ENCODE data around the gene GABRG3. TPM values are rescaled to one million over a fixed set of nuclear protein-coding genes. Genes with fewer than 3 reads are reported as not detected.

GABRG3 gene
- total RNA-seq, 2 experiments from 2014 or later: not detected

DNA sequence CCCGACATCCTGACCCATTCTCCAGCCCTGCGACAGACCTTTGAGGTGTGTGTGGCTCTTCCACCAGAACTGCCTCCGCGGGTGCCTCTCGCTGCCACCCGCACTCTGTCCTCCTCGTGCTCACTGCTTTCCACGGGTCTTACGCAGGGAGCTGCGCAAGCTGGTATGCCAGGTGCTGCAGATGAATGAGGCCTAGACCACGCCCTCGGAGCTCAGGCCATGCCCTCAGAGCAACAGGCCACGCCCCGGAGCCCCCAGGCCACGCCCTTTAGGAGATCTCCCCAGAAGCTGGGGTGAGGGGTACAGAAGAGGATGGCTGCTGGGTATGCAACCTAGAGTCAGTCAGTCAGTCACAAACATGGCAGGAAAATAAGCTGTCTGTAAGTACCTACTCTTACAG lies 300.3 kb downstream of the GABRG3 start:
- Mint-ChIP-seq H3K4me3 (no peak overlapping the region), H3K27ac (no peak overlapping the region), H3K27me3 (no peaks in the 10 kb centered on the region), H3K9me3 (peaks cover 13% of the 10 kb centered on the region), H3K4me1 (no peaks in the 10 kb centered on the region), H3K36me3 (no peaks in the 10 kb centered on the region)
- no peak for DNase-seq

DNA sequence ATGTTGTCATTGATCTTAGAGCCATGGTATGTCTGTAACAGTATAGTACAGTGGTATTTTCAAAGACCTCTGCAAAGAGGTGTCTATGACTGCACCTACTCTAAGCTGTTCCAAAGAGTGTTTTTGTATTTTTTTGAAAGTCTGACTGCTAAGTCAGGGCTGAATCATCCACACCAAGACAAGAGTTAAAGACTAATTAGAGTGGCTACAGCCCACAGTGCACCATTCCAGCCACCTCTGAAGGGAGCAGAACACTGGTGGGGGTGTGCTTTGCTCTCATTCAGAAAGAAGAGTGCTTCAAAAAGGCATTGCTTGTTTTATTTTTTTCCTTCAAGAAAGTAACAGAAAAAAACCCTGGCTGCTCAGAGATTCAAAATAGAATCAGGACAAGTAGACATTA lies 301.4 kb downstream of the GABRG3 start:
- Mint-ChIP-seq H3K27me3 (no peaks in the 10 kb centered on the region), H3K36me3 (no peaks in the 10 kb centered on the region), H3K9me3 (peaks cover 5% of the 10 kb centered on the region), H3K27ac (no peak overlapping the region), H3K4me3 (no peak overlapping the region), H3K4me1 (no peaks in the 10 kb centered on the region)
- no peak for DNase-seq

DNA sequence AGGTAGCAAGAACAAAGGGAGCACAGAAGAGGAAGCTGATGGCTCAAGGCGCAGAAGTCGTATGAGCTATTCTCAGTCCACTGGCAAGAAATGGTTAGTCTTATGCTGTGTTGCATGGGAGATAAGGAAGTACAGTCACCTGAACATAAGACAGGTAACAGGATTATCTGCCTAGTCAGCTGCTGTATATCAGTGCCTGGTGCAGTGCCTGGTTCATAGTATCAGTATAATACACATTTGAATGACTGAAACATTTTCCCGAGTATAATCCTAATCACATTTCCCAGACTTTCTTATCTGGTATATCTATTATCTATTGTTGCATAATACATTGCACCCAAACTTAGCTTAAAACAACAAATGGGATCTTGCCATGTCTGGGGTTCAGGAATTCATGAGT lies 302.5 kb downstream of the GABRG3 start:
- Mint-ChIP-seq H3K27ac (no peak overlapping the region), H3K36me3 (no peaks in the 10 kb centered on the region), H3K27me3 (no peaks in the 10 kb centered on the region), H3K4me3 (no peak overlapping the region), H3K4me1 (no peaks in the 10 kb centered on the region), H3K9me3 (peaks cover 2% of the 10 kb centered on the region)
- no peak for DNase-seq

DNA sequence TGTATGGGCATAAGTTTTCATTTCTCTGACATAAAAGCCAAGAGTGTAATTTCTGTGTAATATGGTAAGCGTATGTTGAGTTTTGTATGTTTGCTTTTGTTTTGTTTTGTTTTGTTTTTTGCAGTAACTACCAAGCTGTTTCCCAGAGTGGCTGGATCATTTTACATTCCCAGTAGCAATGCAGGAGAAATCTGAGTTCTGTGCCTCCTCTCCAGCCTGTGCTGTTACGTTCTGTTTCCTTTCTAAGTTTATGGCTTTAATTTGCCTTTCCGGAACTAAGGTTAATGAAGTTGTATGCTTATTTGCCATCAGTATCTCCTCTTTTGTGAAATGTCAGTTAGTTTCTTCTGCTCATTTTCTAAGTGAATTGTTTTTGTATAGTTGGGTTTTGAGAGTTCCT lies 307.8 kb downstream of the GABRG3 start:
- H3K9me3 Mint-ChIP-seq: no peaks in the 10 kb centered on the region
- H3K27me3 Mint-ChIP-seq: no peaks in the 10 kb centered on the region
- no peak for DNase-seq
- H3K36me3 Mint-ChIP-seq: no peaks in the 10 kb centered on the region
- H3K4me3 Mint-ChIP-seq: no peak overlapping the region
- no peak overlapping the region for H3K27ac Mint-ChIP-seq
- no peaks in the 10 kb centered on the region for H3K4me1 Mint-ChIP-seq

DNA sequence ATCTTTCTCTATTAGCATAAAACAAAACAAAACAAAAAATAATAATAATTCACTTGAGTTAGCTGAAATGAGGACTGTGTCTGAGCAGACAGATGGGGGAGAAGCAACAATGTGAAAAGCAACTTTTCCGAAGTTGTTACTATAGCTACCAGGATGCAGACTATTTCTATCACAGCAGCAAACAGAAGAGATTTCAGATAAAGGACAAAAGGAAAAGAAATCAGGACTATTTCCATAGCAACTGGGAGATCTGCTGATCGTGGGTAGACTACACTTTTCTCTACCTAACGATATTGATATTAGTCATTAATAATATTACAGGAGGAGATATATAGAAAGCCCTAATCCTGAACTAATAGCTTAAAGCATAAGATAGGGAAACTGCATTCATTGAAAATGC lies 321.7 kb downstream of the GABRG3 start:
- Mint-ChIP-seq H3K4me1 (no peaks in the 10 kb centered on the region), H3K27ac (no peak overlapping the region), H3K4me3 (no peak overlapping the region), H3K27me3 (no peaks in the 10 kb centered on the region), H3K9me3 (peaks cover 2% of the 10 kb centered on the region), H3K36me3 (no peaks in the 10 kb centered on the region)
- no peak for DNase-seq

DNA sequence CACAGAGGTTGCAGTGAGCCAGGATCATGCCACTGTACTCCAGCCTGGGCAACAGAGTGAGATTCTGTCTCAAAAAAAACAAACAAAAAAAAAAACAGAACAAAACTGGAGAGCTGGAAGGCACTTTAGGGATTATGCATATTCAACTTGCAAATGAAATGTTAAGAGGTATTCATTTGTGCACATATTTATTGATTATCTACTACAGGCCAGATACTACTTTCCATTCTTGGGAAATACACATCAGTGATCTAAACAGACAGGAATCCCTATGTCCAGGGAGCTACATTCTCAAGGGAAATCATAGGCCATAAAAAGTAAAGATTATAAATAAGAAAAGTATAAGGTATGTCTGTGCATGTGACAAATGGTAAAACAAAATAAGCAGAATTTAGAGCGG lies 322.6 kb downstream of the GABRG3 start:
- Mint-ChIP-seq H3K4me1 (no peaks in the 10 kb centered on the region), H3K27ac (no peak overlapping the region), H3K36me3 (no peaks in the 10 kb centered on the region), H3K4me3 (no peak overlapping the region), H3K9me3 (peaks cover 2% of the 10 kb centered on the region), H3K27me3 (no peaks in the 10 kb centered on the region)
- no peak for DNase-seq

DNA sequence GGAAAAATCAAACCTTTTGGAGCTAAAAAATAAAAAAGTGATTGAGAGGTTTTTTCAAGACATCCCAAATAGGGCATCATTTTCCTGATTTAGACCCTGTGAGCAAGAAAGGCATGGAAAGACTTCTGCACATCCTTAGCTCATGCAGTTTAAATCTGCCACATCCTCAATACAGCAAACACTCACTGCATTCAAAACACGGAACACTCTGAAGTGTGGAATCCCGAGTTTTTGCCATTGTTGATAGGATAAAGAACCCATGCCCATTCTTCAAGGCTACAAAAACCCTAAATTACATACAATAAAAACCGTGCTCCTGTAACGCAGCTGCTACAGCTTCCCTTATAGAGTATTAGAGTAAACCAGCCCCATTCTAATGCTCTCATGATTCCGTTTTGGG lies 346.8 kb downstream of the GABRG3 start:
- DNase-seq: no peak
- Mint-ChIP-seq H3K4me1 (peaks cover 1% of the 10 kb centered on the region), H3K27ac (no peak overlapping the region), H3K36me3 (no peaks in the 10 kb centered on the region), H3K9me3 (peaks cover 6% of the 10 kb centered on the region), H3K27me3 (no peaks in the 10 kb centered on the region), H3K4me3 (no peak overlapping the region)

DNA sequence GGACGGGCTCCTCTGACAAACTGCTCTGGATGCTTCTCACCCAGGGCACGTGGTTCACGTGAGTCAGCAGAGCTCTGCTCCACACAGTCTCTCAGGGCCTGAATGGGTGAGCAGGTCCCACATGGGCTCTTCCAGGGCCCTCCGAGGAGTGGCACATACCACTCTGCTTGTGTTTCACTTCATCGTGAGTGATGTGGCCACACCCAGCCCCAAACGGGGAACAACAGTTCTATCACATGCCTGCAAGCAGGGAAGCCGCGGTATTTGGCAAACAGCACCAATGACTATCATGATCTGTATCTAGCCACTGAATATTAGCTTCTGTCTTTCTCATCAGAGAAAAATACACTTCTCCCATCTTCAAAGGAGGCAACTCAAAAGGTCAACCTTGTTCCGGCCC lies 352.8 kb downstream of the GABRG3 start:
- H3K27ac Mint-ChIP-seq: no peak overlapping the region
- no peaks in the 10 kb centered on the region for H3K36me3 Mint-ChIP-seq
- H3K27me3 Mint-ChIP-seq: no peaks in the 10 kb centered on the region
- DNase-seq: no peak
- no peaks in the 10 kb centered on the region for H3K4me1 Mint-ChIP-seq
- H3K9me3 Mint-ChIP-seq: peaks cover 7% of the 10 kb centered on the region
- H3K4me3 Mint-ChIP-seq: no peak overlapping the region

DNA sequence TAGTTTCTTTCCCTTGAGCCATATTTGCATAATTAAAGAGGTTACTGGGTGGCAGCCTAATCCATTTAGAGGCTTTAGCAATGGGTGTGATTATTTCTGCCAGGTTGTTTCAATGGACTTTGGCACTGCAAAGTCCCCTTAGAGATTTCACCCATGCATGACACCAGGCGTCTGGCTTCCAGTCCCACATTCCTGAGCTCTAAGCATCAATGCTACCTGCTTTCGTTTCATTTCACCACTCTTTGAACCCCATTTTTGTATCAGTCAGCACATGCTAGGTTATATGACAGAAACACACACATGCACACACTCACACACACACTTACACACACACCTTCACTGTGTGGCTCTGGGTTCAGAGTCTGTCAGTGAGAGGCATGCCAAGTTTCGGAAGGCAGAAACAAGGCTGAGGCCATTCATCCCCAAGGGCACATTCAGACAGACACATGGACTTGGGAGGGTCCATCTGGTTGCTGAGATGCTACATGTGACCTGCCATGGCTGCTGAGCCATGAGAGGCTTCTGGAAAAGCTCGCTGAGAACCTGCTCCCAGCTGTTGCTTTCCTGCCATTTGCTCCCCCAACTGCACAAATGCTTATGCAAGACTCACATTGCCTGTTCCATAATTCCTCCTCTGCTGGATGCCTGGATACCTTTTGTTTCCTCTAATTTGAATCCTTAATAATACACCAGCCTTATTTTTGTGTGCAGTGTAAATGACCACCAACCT lies 354.1 kb downstream of the GABRG3 start:
- H3K9me3 Mint-ChIP-seq: peaks cover 4% of the 10 kb centered on the region
- no peaks in the 10 kb centered on the region for H3K27me3 Mint-ChIP-seq
- H3K4me1 Mint-ChIP-seq: no peaks in the 10 kb centered on the region
- no peak overlapping the region for H3K4me3 Mint-ChIP-seq
- no peaks in the 10 kb centered on the region for H3K36me3 Mint-ChIP-seq
- no peak for DNase-seq
- H3K27ac Mint-ChIP-seq: no peak overlapping the region

DNA sequence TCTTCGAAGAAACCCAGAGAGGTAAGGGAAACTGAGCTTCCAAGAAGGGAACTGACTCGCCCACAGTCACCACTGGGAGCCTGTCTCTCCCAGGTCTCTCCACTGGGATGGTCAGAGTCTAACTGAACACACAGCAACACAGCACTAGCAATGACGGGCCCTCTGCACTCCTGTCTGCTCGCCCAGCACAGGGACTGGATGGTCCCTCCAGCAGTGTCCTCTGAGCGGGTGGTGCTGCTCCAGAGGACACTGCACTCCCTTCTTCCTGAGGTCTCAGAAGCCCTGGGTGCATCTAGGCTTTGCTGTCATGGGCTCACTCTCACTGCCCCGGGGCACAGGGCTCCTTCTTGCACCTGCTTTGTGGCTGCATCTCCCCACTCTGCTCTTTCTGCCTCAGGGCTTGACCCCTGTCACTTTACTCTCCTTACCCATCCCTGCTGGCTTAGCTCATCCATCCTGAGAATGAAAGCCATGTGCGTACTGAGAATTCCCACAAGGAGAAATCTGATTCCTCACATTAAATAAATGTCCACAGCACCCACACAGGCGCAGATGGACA lies 356.6 kb downstream of the GABRG3 start:
- H3K9me3 Mint-ChIP-seq: peaks cover 1% of the 10 kb centered on the region
- no peak overlapping the region for H3K4me3 Mint-ChIP-seq
- H3K27me3 Mint-ChIP-seq: no peaks in the 10 kb centered on the region
- no peak for DNase-seq
- no peaks in the 10 kb centered on the region for H3K4me1 Mint-ChIP-seq
- no peak overlapping the region for H3K27ac Mint-ChIP-seq
- H3K36me3 Mint-ChIP-seq: no peaks in the 10 kb centered on the region

DNA sequence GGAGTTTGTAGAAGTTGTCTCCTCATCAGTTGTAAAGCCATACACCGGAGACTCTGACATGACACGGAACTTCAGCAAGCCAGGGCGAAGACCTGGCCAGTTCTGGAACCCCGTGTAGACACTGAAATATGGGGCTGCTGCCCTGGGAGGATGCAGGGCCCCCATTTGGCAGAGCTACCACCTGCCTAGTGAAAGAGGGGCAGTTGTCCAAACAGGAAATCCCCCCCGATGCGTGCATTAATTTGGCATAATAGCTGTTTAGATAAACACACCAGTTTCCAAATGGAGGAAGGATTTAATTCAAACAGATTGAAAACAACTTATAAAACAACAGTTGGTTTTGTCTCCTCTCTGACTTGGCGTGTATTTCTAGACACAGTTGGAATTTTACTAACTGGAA lies 357.2 kb downstream of the GABRG3 start:
- no peak for DNase-seq
- Mint-ChIP-seq H3K27ac (no peak overlapping the region), H3K9me3 (peaks cover 1% of the 10 kb centered on the region), H3K27me3 (no peaks in the 10 kb centered on the region), H3K4me1 (no peaks in the 10 kb centered on the region), H3K36me3 (no peaks in the 10 kb centered on the region), H3K4me3 (no peak overlapping the region)

DNA sequence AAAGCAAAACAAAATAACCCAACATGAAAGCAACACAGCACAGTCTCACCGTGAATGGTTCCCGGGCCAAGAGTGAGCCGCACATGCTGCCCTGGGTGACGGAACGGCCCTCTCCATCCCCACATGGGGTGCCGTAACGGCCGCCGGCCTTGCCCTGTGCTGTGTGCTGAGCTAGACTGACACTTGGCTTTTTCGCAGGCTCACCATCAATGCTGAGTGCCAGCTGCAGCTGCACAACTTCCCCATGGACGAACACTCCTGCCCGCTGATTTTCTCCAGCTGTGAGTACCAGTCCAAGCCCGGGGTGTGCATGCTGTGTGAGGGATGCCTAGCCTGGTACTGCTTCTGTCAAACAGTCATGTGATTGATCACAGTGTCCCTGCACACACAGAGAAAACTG lies 357.6 kb downstream of the GABRG3 start:
- no peak for DNase-seq
- Mint-ChIP-seq H3K27ac (no peak overlapping the region), H3K36me3 (no peaks in the 10 kb centered on the region), H3K4me3 (no peak overlapping the region), H3K9me3 (peaks cover under 1% of the 10 kb centered on the region), H3K4me1 (no peaks in the 10 kb centered on the region), H3K27me3 (no peaks in the 10 kb centered on the region)

DNA sequence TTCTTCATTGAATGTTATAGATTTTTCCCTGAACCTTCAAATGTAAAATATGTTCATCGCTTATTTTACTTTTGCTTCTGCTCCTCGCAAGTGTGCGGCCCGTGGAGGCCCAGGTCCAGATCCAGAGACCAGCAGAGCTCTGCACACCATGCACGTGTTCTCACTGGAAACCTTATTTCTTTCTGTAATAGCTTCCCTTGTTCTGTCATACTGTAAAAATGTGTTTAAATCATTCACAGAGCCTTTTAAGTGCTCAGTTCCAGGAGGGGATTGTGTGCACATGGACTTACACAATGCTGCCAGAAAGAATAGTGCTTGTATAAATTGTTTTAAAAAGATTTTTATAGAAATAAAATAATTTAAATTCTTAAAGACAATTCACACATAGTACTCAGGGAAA lies 359.3 kb downstream of the GABRG3 start:
- Mint-ChIP-seq H3K9me3 (no peaks in the 10 kb centered on the region), H3K4me1 (no peaks in the 10 kb centered on the region), H3K27ac (no peak overlapping the region), H3K36me3 (no peaks in the 10 kb centered on the region), H3K27me3 (no peaks in the 10 kb centered on the region), H3K4me3 (no peak overlapping the region)
- no peak for DNase-seq

DNA sequence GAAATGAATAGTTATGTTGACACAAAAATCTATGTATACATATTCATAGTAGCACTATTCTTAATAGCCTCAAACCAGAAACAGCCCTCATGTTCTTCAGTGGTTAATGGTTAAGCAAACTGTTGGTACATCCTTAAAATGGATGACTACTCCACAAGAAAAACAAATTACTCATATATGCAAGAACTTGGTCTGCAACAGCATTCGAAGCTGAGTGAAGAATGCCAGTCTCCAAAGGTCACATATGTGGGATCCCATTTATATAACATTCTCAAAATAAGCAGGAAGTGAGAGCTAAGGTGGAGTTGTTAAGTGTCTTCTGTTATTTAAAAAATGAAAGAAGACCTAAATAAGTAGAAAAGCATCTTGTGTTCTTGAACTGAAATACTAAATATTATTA lies 365.7 kb downstream of the GABRG3 start:
- Mint-ChIP-seq H3K9me3 (peaks cover 3% of the 10 kb centered on the region), H3K4me1 (no peaks in the 10 kb centered on the region), H3K27ac (no peak overlapping the region), H3K27me3 (peaks cover 3% of the 10 kb centered on the region), H3K36me3 (no peaks in the 10 kb centered on the region), H3K4me3 (no peak overlapping the region)
- no peak for DNase-seq

DNA sequence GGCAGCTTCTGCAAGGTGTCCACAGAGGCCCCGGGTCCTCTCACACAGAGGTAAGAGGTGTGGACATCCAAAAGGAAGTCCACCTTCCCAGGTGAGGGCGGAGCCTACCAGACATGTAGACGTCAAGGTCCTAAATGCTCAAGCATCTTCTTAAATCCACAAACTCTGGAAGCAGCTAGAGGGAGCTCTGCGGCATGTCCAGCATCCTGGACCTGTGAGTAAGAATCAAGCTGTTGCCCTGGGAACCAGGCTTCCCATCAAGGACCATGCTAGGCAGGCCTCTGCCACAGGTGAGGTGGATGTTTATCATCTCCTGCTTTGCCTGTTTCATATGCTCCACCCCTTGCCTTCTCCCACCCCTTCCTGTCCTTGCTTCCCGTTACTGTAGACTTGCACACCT lies 368.2 kb downstream of the GABRG3 start:
- no peak for DNase-seq
- peaks cover 3% of the 10 kb centered on the region for H3K27me3 Mint-ChIP-seq
- no peak overlapping the region for H3K27ac Mint-ChIP-seq
- no peaks in the 10 kb centered on the region for H3K36me3 Mint-ChIP-seq
- H3K9me3 Mint-ChIP-seq: peaks cover 3% of the 10 kb centered on the region
- H3K4me3 Mint-ChIP-seq: no peak overlapping the region
- H3K4me1 Mint-ChIP-seq: no peaks in the 10 kb centered on the region

DNA sequence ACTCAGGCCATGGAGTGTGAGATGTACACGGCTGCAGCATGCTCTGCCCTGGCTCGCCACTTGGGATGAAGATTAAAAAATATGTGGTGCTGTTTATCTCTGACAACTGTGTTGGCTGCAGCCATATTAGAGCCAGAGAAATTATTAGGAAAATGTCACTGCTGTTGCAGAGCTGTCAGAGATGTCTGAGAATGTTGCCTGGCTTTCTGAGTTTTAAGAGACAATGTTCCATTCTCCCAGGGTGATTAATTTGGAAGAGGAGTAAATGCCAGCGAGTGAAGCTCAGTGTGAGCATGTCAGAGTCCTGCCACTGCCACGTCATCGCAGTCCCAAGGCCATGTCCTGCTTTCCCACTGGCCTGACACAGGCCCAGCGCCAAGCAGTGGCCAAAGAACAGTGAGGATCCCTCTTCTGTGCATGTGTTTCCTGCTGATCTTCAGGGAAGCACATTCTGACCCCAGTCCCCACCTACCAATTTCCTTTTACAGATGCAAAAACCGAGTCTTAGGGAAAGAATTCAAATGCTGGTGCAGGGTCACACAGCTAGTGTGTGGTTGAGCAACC lies 370.9 kb downstream of the GABRG3 start:
- H3K27ac Mint-ChIP-seq: no peak overlapping the region
- H3K36me3 Mint-ChIP-seq: no peaks in the 10 kb centered on the region
- H3K4me1 Mint-ChIP-seq: no peaks in the 10 kb centered on the region
- no peak overlapping the region for H3K4me3 Mint-ChIP-seq
- DNase-seq: no peak
- peaks cover 3% of the 10 kb centered on the region for H3K9me3 Mint-ChIP-seq
- no peaks in the 10 kb centered on the region for H3K27me3 Mint-ChIP-seq
